Peyer's patch (tissue), 4 donors: Measurements from ENCODE around the gene IQCB1. TPM values are rescaled to one million over a fixed set of nuclear protein-coding genes. Genes with fewer than 3 reads are reported as not detected.
"Not testable (repeated sequence)": the region's sequence is repeated elsewhere in the genome, so short reads cannot be mapped to it uniquely, and the experiment has no call there.

ENCODE experiments used
- DNase-seq, 3 donors: peaks; one replicate each; pipeline ENCODE4 v3.0.0-alpha.2; 2017 to 2019
- H3K27ac ChIP-seq, 4 donors: fragments of 200-600 bp; sonication (generic); one replicate each; pipeline ENCODE4 v1.5.1; 2016 to 2019
- H3K27me3 ChIP-seq, 2 donors: fragments of 200-600 bp; sonication (generic); one replicate each; pipeline ENCODE4 v1.5.1; 2019
- H3K36me3 ChIP-seq, 3 donors: fragments of 200-600 bp; sonication (generic); one replicate each; pipeline ENCODE4 v1.5.1; 2016 to 2019
- H3K4me1 ChIP-seq, 4 donors: fragments of 200-600 bp; sonication (generic); one replicate each; pipeline ENCODE4 v1.5.1; 2016 to 2019
- H3K4me3 ChIP-seq, 4 donors: fragments of 200-600 bp; sonication (generic); 1 replicate in 3 of 4; 2 replicates in 1 of 4; pipeline ENCODE4 v1.5.1; 2016 to 2019; ENCODE audit warnings: mild to moderate bottlenecking in 1 of 4
- H3K9me3 ChIP-seq, 4 donors: fragments of 200-600 bp; sonication (generic); one replicate each; pipeline ENCODE4 v1.5.1; 2016 to 2019; ENCODE audit warnings: mild to moderate bottlenecking in 1 of 4
- CTCF ChIP-seq, 6 experiments: fragments of 450-650 bp in 4 of 6; fragments of 200-600 bp in 2 of 6; sonication (generic) in 1 of 6; IDR thresholded peaks; one replicate each; pipeline ENCODE4 v1.5.1; 2017 to 2019; ENCODE audit warnings: antibody characterized with exemption in 6 of 6, mild to moderate bottlenecking in 3 of 6, moderate library complexity in 1 of 6
- POLR2A ChIP-seq, 2 donors: fragments of 450-650 bp; IDR thresholded peaks; one replicate each; pipeline ENCODE4 v1.5.1; 2017; ENCODE audit warnings: antibody characterized with exemption in 2 of 2, mild to moderate bottlenecking in 2 of 2, moderate library complexity in 2 of 2
- total RNA-seq, 4 donors: library from RNA; depleted of rRNA; stranded (reverse); fragments of >200 nt; gene quantifications; one replicate each; pipeline ENCODE4 v1.1.0, GENCODE V29; 2016

Gene IQCB1
- total RNA-seq, 4 donors from 2014 or later = 22.8 to 50.3 (median 29.6) TPM

DNA sequence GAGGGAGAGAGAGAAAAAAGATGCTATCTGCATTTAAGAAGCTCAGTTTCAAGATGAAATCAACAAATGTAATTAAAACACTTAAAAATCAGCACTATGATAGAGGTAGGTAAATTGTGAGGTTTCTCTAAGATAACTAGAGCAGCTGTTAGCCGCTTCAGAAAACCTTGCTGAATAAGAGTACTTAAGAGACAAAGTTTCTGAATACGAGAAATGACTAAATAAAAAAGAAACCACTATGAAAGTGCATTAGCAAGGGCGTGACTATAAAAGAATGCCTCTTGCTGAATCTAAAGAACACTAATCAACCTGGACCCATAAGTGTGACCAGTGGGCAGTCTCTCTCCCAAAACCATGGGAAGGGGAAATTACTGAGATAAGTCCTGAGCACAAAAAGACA, 41.8 kb downstream of the IQCB1 start:
- Histone ChIP-seq H3K4me1 (no peaks in the 10 kb centered on the region), H3K4me3 (no peak overlapping the region), H3K27ac (peak overlapping the region in 1 of 4 donors; percentile 8), H3K9me3 (no peaks in the 10 kb centered on the region), H3K27me3 (no peaks in the 10 kb centered on the region), H3K36me3 (peaks cover 0 to 35% (median 0%) of the 10 kb centered on the region in 3 donors)
- DNase-seq = no peak
- no peak for TF ChIP-seq POLR2A (IDR thresholded peaks at IDR 0.05)
- TF ChIP-seq CTCF (IDR thresholded peaks at IDR 0.05) = no peak

DNA sequence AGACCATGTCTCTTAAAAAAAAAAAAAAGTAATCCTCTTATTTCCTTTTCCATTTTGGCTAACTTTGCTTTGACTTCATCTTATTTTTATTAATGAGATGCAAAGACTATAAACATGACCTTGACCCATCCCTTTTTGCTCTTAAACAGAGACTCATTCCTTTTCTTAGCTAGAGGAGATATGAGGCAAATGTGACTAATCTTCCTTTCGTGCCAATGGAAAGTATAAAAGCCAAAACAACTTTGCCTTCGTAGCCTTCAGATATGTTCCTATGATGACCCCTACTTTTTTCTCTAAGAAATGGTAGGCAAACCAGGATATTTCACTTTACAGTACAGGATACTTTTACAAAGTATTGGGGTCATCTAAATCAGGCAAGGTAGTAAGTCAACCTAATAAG, 48.4 kb downstream of the IQCB1 start:
- peaks cover 0 to 56% (median 0%) of the 10 kb centered on the region in 3 donors for H3K36me3 ChIP-seq
- H3K4me3 ChIP-seq = no peak overlapping the region

DNA sequence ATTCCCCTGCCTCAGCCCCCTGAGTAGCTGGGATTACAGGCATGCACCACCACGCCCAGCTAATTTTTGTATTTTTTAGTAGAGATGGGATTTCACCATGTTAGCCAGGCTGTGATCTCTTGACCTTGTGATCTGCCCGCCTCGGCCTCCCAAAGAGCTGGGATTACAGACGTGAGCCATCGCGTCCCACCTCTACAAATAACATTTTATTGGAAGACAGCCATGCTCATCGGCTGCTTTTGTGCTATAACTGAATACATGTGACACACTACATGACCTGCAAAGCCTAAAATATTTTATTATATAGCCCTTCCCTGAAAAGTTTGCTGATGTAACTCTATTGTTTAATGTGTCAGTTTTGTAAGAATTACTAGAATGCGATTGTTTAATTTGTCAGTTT, 52.1 kb downstream of the IQCB1 start:
- not testable (repeated sequence) for H3K4me1 ChIP-seq, H3K27ac ChIP-seq, H3K9me3 ChIP-seq, DNase-seq, H3K4me3 ChIP-seq, H3K27me3 ChIP-seq
- H3K36me3 ChIP-seq = peaks cover 0 to 69% (median 0%) of the 10 kb centered on the region in 3 donors

More for the DNA sequence above, 48.4 kb downstream of the IQCB1 start:
- no peaks in the 10 kb centered on the region for H3K9me3 ChIP-seq
- DNase-seq = no peak
- H3K4me1 ChIP-seq = no peaks in the 10 kb centered on the region
- no peak for TF ChIP-seq POLR2A (IDR thresholded peaks at IDR 0.05)
- TF ChIP-seq CTCF (IDR thresholded peaks at IDR 0.05) = no peak
- no peak overlapping the region for H3K27ac ChIP-seq
- no peaks in the 10 kb centered on the region for H3K27me3 ChIP-seq

DNA sequence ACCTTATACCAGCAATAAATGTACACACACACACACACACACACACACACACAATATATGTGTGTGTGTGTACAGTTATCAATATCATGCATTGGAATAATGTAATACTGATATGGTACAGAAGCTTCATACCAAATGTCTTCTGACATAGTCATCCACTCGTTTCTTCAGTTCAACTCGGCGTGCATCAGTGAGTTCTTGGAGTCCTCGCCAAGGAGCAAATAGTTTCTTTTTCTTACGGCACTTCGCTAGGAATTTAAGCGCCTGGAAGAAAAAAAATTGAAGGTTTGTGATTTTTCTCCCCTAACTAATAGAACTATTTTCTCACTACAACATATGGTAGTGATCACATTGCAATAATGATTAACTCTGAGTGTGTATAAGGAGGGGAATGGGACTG, 53.2 kb downstream of the IQCB1 start:
- H3K27me3 ChIP-seq = no peaks in the 10 kb centered on the region
- no peaks in the 10 kb centered on the region for H3K9me3 ChIP-seq
- no peak for DNase-seq
- peaks cover 0 to 62% (median 0%) of the 10 kb centered on the region in 3 donors for H3K36me3 ChIP-seq
- no peaks in the 10 kb centered on the region for H3K4me1 ChIP-seq
- H3K4me3 ChIP-seq = no peak overlapping the region
- TF ChIP-seq CTCF (IDR thresholded peaks at IDR 0.05) = no peak
- no peak for TF ChIP-seq POLR2A (IDR thresholded peaks at IDR 0.05)
- no peak overlapping the region for H3K27ac ChIP-seq

- not testable (repeated sequence) for H3K27me3 ChIP-seq, H3K4me3 ChIP-seq, DNase-seq, H3K9me3 ChIP-seq, H3K27ac ChIP-seq, H3K4me1 ChIP-seq
- peaks cover 0 to 71% (median 0%) of the 10 kb centered on the region in 3 donors for H3K36me3 ChIP-seq
Observed at GRCh38 chr3:121775095-121775494, 59.8 kb downstream of the IQCB1 start.

DNA sequence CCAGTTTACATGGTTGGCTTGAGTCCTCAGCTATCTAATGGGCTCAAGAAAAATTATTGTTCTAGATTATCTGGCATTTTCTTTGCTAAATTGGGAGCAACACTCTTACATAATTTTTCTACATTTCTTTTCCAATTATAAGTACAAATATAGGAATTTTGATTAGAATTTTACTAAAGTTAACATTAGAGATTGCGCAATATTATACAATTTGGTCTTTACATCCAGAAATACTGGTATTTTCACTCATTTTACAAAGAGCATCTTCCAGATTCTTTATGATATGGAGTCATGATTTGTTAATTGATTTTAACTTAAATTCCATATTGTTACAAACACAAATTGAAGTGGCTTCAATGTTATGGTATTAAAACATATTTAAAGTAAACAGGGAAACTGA, 65.6 kb downstream of the IQCB1 start:
- Histone ChIP-seq H3K9me3 (no peaks in the 10 kb centered on the region), H3K4me3 (no peak overlapping the region), H3K27ac (no peak overlapping the region), H3K36me3 (peaks cover 0 to 41% (median 0%) of the 10 kb centered on the region in 3 donors), H3K4me1 (no peaks in the 10 kb centered on the region), H3K27me3 (no peaks in the 10 kb centered on the region)
- TF ChIP-seq POLR2A (IDR thresholded peaks at IDR 0.05) (no peak), CTCF (IDR thresholded peaks at IDR 0.05) (no peak)
- no peak for DNase-seq

DNA sequence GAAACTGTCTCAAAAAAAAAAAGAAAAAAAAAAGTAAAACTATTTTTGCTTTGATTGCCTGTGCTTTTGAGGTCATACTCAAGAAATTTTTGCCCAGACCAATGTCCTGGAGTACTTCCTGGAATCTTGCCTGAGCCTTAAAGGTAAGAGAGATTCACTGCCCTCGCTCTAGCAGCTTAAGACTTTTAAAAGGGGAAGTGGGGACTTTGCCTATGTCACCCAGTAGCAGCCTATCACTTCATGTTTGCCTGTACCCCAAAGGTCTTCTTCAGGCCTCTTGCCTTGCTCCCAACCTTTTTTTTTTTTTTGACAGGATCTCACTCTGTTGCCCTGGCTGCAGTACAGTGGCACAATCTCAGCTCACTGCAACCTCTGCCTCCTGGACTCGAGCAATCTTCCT, 66.4 kb downstream of the IQCB1 start:
- no peak for TF ChIP-seq CTCF (IDR thresholded peaks at IDR 0.05)
- TF ChIP-seq POLR2A (IDR thresholded peaks at IDR 0.05) = no peak

More for the DNA sequence above, 66.4 kb downstream of the IQCB1 start:
- no peak overlapping the region for H3K27ac ChIP-seq
- no peaks in the 10 kb centered on the region for H3K4me1 ChIP-seq
- no peak for DNase-seq
- H3K27me3 ChIP-seq = no peaks in the 10 kb centered on the region
- H3K36me3 ChIP-seq = peaks cover 0 to 41% (median 0%) of the 10 kb centered on the region in 3 donors
- H3K9me3 ChIP-seq = no peaks in the 10 kb centered on the region
- no peak overlapping the region for H3K4me3 ChIP-seq
